ENCODE measurements around the gene DDX10. TPM values are rescaled to one million over a fixed set of nuclear protein-coding genes. Genes with fewer than 3 reads are reported as not detected.

The DDX10 gene
- total RNA-seq, 1 donor from 2014 or later, result 23.8 TPM

GRCh38 chr11:108912581-108912980, 247.7 kb downstream of the DDX10 start:
- DNase-seq, result no peak

- no peak for DNase-seq
Measured at GRCh38 chr11:108913204-108913603, 248.3 kb downstream of the DDX10 start.

GRCh38 chr11:108914211-108914610, 249.3 kb downstream of the DDX10 start:
- DNase-seq, result no peak

- no peak for DNase-seq
Measured at GRCh38 chr11:108914981-108915380, 250.1 kb downstream of the DDX10 start.

- DNase-seq, result no peak
Measured at GRCh38 chr11:108915666-108916065, 250.8 kb downstream of the DDX10 start.

- DNase-seq, result no peak
Measured at GRCh38 chr11:108916290-108916689, 251.4 kb downstream of the DDX10 start.

- no peak for DNase-seq
Measured at GRCh38 chr11:108916935-108917334, 252.1 kb downstream of the DDX10 start.

GRCh38 chr11:108921211-108921610, 256.3 kb downstream of the DDX10 start:
- DNase-seq, result no peak

DNA sequence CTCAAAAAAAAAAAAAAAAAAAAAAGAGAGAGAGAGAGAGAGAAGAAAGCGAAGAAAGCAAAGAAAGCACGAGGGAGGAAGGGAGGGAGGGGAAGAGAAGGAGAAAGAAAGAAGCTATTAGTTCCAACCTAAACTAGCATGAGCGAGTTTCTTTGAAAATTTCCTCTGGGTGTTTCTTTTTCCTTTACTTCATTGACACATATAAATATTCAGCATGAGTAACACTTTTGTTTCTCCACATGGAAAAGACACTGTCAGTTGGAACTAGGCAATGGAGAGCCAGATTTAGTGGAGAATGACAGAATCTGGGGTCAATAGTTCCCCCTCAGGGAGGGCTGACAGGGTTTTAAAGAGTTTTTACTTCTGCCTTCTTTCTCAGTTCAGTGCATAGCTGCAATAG, 257.4 kb downstream of the DDX10 start:
- no peak for DNase-seq

DNA sequence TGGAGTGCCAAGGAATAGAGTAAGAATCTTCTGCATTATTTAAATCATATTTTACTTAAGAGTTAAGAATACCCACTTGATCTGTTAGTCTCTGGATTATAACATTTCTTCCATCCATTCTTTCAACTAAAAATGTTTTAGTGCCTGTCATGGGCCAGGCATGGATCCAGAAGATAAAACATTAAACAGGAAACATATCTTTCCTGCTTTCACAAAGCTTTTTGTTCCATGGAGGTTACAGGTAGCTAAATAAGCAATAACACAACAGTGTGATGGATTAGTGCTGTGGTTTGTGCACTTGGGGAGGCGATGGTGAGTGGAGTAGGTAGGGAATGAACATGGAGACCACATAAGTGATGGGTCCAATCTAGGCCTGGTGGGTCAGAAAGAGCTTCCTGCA, 258.5 kb downstream of the DDX10 start:
- no peak for DNase-seq

DNA sequence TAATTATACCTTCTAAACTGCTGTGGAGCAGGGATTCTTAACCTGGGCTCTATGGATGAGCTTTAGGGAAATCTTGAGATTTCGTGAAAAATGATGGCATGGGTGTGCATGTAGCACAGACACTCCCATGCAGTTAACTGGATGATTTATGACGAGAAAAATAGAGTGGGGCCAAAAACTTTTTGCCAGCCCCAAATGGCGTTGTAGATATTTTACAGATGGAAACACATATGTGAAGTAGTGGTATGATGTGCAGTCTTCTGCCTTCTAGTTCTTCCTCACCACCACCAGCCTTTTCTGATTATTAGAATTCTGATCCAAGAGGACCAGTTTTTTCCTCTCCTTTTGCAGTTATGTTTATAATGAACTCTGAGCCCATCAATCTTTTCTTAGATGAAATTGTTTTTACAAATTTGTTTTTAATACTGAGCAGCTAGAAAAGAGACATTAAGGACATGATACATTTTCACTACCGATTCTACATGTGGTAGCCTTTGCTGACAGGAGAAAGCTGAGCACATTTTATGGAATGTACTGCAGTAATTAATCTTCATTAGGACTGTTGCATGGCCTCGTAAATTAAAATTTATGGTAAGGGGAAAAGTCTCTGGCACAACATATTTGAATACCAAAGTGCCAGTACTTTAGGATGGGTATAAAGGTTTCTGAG, 261.4 kb downstream of the DDX10 start:
- peak; percentile 87 for DNase-seq

- DNase-seq, result no peak
Measured at GRCh38 chr11:108926841-108927577, 262.1 kb downstream of the DDX10 start.

GRCh38 chr11:108927791-108928545, 263.1 kb downstream of the DDX10 start:
- no peak for DNase-seq

DNA sequence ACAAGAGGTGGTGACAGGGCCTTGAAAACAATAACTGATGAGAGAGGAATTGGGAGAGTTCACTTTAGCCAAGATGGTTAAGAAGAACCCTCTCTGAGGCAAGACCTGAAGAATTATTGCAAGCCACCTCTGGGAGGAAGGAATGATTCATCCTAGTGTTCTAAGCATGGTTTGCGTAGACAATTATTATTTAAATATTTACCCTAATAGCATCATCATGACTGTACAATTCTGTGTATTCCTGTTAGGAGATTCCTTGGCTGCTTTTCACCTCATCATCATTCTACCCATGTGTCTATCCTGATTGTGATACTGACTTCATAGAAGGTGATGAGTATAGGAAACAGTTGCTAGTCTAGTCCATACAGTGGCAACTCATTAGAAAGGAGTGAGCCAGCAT, 264.4 kb downstream of the DDX10 start:
- no peak for DNase-seq

DNA sequence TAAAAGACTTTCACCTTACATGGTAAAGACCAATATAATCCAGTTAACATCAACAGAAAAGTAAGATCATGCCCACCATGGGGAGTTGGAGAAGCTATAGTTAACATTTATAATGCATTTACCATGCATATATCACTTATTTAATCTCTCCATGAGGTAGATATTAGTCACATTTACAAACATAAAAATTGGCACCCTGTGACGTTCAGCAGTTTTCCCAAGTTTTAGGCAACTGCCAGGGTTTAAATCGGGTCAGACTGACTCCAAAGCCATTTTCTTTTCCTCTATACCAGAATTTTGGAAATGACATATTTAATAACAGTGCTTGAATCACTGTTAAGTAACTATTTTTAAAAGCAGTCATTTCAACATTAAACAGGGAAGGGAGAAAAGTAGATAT, 266.3 kb downstream of the DDX10 start:
- no peak for DNase-seq

DNA sequence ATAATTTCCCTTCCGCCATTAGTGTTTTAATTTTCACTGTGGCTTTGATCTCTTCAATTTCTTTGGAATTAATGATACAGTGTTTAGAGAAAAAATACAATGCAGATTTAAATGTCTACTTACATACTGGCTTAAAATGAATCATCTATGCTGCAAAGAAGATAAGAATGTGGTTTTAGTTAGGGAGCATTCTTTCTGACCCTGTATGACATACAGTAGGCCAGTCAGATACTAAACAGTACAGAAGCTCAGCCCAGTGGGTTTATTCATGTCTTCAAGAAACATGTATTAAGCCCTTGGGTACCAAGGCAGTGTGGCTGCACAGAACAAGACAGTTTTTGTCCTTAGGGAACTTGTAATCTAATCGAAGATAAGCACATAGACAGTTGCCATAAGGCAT, 268.8 kb downstream of the DDX10 start:
- no peak for DNase-seq

- no peak for DNase-seq
Measured at GRCh38 chr11:108934289-108934688, 269.4 kb downstream of the DDX10 start.

DNA sequence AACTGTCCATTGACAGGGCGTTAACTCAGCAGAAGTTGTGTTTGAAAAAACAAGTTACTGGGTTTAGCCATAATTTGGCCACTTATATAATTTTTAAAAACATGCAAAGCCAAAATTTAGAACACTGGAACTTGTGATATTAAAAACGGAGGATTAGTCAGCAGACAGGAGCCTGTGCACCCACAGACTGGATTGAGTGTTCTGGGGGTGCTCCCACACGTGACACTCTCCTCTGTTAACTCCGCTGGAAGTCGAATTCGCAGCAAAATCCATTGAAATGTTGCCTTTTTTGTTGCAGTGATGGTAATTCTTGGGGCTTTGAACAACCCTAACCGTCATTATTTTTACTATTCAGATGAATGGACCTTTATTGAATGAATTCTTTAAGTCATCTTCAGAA, 269.8 kb downstream of the DDX10 start:
- no peak for DNase-seq

DNA sequence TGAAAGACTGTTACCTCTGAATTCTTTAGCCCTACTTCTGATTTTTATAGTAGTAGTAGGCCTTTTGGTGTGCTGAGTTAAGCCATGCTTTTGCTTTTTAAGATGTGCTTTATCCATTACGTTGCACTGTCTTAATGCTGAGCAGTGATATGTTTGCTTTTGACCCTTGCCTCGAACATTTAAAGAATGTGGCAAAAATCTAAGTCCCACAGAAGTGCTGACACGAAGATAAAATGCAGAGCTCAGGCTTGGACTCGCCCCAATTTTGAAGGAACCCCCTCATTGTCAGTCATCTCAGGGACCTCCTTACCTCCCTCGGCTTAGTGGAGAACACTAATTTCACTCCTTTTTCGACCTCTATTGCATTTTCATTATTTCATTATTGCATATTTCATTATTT, 272.9 kb downstream of the DDX10 start:
- DNase-seq, result no peak

- DNase-seq, result no peak
Measured at GRCh38 chr11:108938604-108939003, 273.7 kb downstream of the DDX10 start.

GRCh38 chr11:108939135-108939534, 274.3 kb downstream of the DDX10 start:
- no peak for DNase-seq

DNA sequence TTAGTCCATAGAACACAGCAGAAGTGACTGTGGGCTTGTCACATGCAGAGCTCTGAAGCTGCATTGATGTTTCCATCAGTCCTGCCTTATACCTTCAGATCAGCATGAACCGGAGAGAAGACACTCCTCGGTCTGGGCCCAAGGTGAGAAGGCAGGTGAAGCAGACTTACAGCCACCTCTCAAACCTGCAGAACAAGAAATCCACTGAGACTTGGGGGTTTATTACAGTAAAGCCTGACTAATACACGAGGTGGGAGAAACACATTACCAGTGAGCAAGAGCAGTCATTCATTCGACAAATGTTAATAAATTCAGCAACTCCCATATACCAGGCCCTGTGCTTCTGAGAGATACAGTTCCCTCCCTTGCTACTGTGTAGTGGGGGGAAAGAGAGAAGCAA, 279.0 kb downstream of the DDX10 start:
- no peak for DNase-seq

- DNase-seq, result no peak
Measured at GRCh38 chr11:108944471-108945178, 279.8 kb downstream of the DDX10 start.

All from skin of body (tissue), 2 donors.